Adrenal gland (tissue), 5 donors: Measurements from ENCODE around the gene PTCH1.

Experiments used
- POLR2A ChIP-seq, 2 donors: fragments of 450-650 bp; IDR thresholded peaks; one replicate each; pipeline ENCODE4 v1.6.1; 2017; ENCODE audit warnings: antibody characterized with exemption in 2 of 2, mild to moderate bottlenecking in 2 of 2, moderate library complexity in 1 of 2
- TF ChIP-seq, protein P1 (sequence below), 6 experiments: fragments of 450-650 bp in 4 of 6; fragments of 200-600 bp in 2 of 6; sonication (generic) in 1 of 6; IDR thresholded peaks; 1 replicate in 5 of 6; 2 replicates in 1 of 6; pipeline versions ENCODE4 v1.5.1 to v1.8.0; 2016 to 2021; ENCODE audit warnings: antibody characterized with exemption in 6 of 6, mild to moderate bottlenecking in 2 of 6, moderate library complexity in 1 of 6
- donor health status: DM: no; HTN: no; CAD: no.

DNA sequence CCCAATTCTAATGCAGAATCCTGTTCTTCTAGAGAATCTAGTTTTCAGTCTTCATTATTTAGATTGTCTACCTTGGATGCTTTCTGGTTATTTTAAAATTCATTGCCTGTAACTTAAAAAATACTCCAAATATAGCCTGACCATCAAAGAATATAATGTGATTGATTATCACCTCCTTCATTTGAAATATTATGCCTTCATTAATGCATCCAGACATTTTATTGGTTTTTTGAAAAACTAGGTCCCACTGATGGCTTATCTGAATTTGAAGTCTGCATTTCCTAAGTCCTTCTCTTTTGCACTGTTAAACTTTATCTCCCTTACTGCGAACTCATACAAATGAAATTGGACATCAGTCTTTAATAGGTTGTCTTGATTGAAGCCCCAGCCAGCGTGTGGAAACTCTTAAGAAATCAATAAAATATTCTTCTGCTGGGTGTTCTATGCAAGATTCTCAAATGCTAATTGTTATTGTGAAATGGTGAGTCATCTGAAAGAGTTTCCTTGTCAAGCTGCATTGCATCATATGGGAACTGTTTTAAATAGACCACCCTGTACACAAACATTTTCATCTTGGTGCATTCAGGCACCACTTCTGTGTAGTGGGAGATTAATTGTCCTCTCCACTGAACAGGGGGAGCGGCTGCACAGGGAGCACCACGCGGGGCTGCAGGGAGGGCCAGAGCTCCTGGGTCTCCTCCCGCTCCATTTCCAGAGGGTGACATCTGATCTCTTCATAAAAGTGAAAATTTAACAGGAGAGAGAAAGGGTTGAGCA is 106.9 kb downstream of the PTCH1 start:
- TF ChIP-seq, protein P1, sequence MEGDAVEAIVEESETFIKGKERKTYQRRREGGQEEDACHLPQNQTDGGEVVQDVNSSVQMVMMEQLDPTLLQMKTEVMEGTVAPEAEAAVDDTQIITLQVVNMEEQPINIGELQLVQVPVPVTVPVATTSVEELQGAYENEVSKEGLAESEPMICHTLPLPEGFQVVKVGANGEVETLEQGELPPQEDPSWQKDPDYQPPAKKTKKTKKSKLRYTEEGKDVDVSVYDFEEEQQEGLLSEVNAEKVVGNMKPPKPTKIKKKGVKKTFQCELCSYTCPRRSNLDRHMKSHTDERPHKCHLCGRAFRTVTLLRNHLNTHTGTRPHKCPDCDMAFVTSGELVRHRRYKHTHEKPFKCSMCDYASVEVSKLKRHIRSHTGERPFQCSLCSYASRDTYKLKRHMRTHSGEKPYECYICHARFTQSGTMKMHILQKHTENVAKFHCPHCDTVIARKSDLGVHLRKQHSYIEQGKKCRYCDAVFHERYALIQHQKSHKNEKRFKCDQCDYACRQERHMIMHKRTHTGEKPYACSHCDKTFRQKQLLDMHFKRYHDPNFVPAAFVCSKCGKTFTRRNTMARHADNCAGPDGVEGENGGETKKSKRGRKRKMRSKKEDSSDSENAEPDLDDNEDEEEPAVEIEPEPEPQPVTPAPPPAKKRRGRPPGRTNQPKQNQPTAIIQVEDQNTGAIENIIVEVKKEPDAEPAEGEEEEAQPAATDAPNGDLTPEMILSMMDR (IDR thresholded peaks at IDR 0.05) = no peak
- TF ChIP-seq POLR2A (IDR thresholded peaks at IDR 0.05) = no peak
